Loucy (cell line): ENCODE measurements around the gene DTX1.

Experiments
- EZH2phosphoT487 ChIP-seq: fragments of 200-600 bp; IDR thresholded peaks from 2 replicates; pipeline ENCODE4 v1.6.1; 2018; ENCODE audit warnings: antibody characterized with exemption, mild to moderate bottlenecking, moderate library complexity, borderline replicate concordance
- TF ChIP-seq, protein P1 (sequence below): fragments of 200-600 bp; sonication (generic); conservative IDR thresholded peaks from 2 replicates; pipeline ENCODE4 v1.5.1; 2014; ENCODE audit warnings: mild to moderate bottlenecking, antibody characterized with exemption, low read length

DNA sequence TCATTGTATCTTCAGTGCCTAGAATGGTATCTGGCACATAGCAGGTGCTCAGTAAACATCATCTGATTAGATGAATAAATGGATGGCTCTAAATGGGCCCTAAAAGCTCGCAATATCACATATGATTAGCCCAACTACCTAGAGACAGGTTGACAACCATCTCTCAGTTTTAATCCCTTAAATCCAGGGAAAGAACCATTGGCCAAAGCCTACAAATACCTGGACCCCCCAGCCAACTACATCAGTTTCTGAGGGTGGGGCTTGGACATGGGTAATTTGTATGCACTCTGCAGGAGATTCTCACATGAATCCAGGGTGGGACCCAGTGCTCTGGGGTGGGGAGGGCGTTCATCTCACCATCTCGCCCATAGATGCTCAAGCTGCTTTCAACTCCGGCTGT, 4.8 kb upstream of the DTX1 start:
- TF ChIP-seq, protein P1, sequence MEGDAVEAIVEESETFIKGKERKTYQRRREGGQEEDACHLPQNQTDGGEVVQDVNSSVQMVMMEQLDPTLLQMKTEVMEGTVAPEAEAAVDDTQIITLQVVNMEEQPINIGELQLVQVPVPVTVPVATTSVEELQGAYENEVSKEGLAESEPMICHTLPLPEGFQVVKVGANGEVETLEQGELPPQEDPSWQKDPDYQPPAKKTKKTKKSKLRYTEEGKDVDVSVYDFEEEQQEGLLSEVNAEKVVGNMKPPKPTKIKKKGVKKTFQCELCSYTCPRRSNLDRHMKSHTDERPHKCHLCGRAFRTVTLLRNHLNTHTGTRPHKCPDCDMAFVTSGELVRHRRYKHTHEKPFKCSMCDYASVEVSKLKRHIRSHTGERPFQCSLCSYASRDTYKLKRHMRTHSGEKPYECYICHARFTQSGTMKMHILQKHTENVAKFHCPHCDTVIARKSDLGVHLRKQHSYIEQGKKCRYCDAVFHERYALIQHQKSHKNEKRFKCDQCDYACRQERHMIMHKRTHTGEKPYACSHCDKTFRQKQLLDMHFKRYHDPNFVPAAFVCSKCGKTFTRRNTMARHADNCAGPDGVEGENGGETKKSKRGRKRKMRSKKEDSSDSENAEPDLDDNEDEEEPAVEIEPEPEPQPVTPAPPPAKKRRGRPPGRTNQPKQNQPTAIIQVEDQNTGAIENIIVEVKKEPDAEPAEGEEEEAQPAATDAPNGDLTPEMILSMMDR: no peak
- TF ChIP-seq EZH2phosphoT487: no peak
